GM21381 (cell line): ENCODE results near the gene EPN3.

Experiments
- ATAC-seq: cut with Tn5 transposase; IDR thresholded peaks from one replicate; pipeline ENCODE4 v1.9.1; 2021; ENCODE audit warnings: mild to moderate bottlenecking, moderate library complexity; ENCODE audit not compliant: unreplicated experiment

EPN3 gene

GRCh38 chr17:50547736-50548083 is 15.2 kb downstream of the EPN3 start:
- no peak for ATAC-seq

- ATAC-seq = no peak
These were observed 16.3 kb downstream of the EPN3 start for GRCh38 chr17:50548831-50549230.

GRCh38 chr17:50549256-50549941 is 16.9 kb downstream of the EPN3 start:
- ATAC-seq = no peak

GRCh38 chr17:50549969-50550368 is 17.4 kb downstream of the EPN3 start:
- no peak for ATAC-seq

GRCh38 chr17:50550661-50551432 is 18.3 kb downstream of the EPN3 start:
- ATAC-seq = no peak

GRCh38 chr17:50551433-50551815 is 18.9 kb downstream of the EPN3 start:
- no peak for ATAC-seq

- ATAC-seq = no peak
These were observed 19.3 kb downstream of the EPN3 start for GRCh38 chr17:50551884-50552283.

GRCh38 chr17:50554201-50554600 is 21.7 kb downstream of the EPN3 start:
- no peak for ATAC-seq

- ATAC-seq = no peak
These were observed 24.3 kb downstream of the EPN3 start for GRCh38 chr17:50556803-50557202.

- no peak for ATAC-seq
These were observed 25.1 kb downstream of the EPN3 start for GRCh38 chr17:50557630-50558029.

GRCh38 chr17:50558091-50558490 is 25.6 kb downstream of the EPN3 start:
- ATAC-seq = no peak

- ATAC-seq = no peak
These were observed 26.0 kb downstream of the EPN3 start for GRCh38 chr17:50558581-50558940.

- ATAC-seq = no peak
These were observed 26.5 kb downstream of the EPN3 start for GRCh38 chr17:50558941-50559614.

GRCh38 chr17:50559674-50560184 is 27.2 kb downstream of the EPN3 start:
- ATAC-seq = no peak

GRCh38 chr17:50560185-50560824 is 27.8 kb downstream of the EPN3 start, which contains the start of gene CACNA1G:
CACNA1G (plus strand) TSS chr17:50560715; CDS start chr17:50561460, 745 bp downstream.
- peak; percentile 94 for ATAC-seq

- no peak for ATAC-seq
These were observed 28.6 kb downstream of the EPN3 start for GRCh38 chr17:50560931-50561745.

GRCh38 chr17:50561746-50562141 is 29.2 kb downstream of the EPN3 start:
- no peak for ATAC-seq

- no peak for ATAC-seq
These were observed 29.9 kb downstream of the EPN3 start for GRCh38 chr17:50562242-50563091.

GRCh38 chr17:50563092-50563511 is 30.6 kb downstream of the EPN3 start:
- ATAC-seq = no peak
